IPS-18c (cell line): ENCODE data around the gene TRIM34.
A peak's percentile ranks its signal among the peaks of the same experiment; 100 is the strongest.
"Not testable (repeated sequence)": the region's sequence is repeated elsewhere in the genome, so short reads cannot be mapped to it uniquely, and the experiment has no call there.

Experiments used
- H3K4me3 ChIP-seq: 2 replicates; pipeline ENCODE4 v1.7.0; 2013; ENCODE audit warnings: low read depth, mild to moderate bottlenecking, low read length, moderate library complexity; ENCODE audit not compliant: insufficient read depth
- H3K9me3 ChIP-seq: one replicate; pipeline ENCODE4 v1.6.1; 2013; ENCODE audit warnings: mild to moderate bottlenecking, low read length, moderate library complexity; ENCODE audit not compliant: control insufficient read depth, insufficient read depth

Gene TRIM34

DNA sequence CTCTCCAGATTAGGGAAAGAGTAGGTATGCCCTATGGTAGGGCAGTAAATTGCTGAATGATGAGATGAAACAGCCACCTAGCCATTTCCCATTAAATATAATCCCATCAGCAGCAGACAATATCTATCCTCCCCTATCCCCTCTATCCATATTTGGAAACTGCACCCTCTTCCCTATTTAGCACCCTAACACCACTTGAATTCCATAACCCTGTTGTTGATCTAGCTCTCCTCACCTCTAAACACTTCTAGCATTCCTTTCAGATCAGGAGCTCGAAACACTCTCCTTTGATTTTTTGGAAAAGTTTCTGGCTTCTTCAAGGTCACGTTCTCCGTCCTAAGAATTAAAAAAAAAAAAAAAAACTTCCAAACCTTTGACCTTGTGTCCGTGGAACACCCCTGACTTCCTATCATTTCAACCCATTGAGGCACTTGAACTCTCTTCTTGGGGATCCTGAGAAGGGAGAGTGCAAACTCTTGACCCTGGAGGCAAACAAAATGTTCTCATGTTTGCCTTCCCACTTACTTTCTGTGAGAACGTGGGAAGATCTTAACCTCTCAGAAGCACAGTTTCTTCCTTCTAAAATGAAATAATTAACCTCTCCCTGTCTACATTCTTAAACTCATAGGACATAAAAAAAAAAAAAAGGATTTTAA lies 41.1 kb downstream of the TRIM34 start:
- Histone ChIP-seq H3K4me3 (no peak overlapping the region), H3K9me3 (peaks cover 2% of the 10 kb centered on the region)

- Histone ChIP-seq H3K9me3 (peaks cover 2% of the 10 kb centered on the region), H3K4me3 (no peak overlapping the region)
Observed at GRCh38 chr11:5666402-5666793, 41.6 kb downstream of the TRIM34 start.

- H3K4me3 ChIP-seq: no peak overlapping the region
- peaks cover 2% of the 10 kb centered on the region for H3K9me3 ChIP-seq
Observed at GRCh38 chr11:5671831-5672230, 47.0 kb downstream of the TRIM34 start.

DNA sequence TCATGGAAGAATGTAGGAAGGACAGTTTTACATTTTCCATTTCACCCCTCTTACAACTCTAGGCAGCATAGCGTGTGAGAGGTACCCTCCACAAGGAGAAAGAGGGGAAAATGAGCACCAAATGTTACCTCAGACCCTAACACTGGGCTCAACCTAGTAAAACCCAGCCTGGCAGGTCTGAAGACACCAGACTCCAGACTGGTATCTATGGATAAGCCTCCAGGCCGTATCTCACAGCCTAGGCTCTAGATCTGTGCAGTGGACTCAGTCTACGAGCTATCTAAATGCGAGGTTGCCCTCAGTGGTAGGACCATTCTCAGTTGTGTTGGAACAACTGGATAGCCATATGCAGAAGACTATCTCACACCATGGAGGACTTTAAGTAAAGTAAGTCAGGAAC lies 49.6 kb downstream of the TRIM34 start:
- no peak overlapping the region for H3K4me3 ChIP-seq
- H3K9me3 ChIP-seq: peaks cover 2% of the 10 kb centered on the region

DNA sequence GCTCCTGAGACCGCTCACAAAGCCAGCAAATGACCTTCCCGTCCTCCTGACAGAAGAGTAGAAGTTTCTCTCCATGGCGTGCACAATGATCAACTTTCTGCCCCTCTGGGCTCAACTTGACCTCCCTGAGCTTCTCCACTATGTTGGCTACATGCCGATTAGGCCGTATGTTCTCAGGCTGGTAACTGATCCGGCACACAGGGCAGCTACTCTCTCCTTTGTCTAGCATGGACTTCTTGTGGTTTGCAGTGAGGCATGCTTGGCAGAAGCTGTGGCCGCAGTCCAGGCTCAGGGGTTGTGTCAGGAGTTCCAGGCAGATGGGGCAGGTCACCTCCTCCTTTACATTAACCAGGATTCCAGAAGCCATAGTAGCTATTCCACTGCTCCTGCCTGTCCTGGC lies 55.0 kb downstream of the TRIM34 start:
- H3K4me3 ChIP-seq: no peak overlapping the region

GRCh38 chr11:5682890-5683441 lies 58.2 kb downstream of the TRIM34 start:
- H3K9me3 ChIP-seq, H3K4me3 ChIP-seq: not testable (repeated sequence)

More for the DNA sequence above, 55.0 kb downstream of the TRIM34 start:
- no peaks in the 10 kb centered on the region for H3K9me3 ChIP-seq

GRCh38 chr11:5683620-5684019 lies 58.8 kb downstream of the TRIM34 start:
- not testable (repeated sequence) for H3K4me3 ChIP-seq, H3K9me3 ChIP-seq

GRCh38 chr11:5684036-5684645 lies 59.3 kb downstream of the TRIM34 start:
- peak overlapping the region; percentile 47; the same call in 1 of the 2 replicates for H3K4me3 ChIP-seq

DNA sequence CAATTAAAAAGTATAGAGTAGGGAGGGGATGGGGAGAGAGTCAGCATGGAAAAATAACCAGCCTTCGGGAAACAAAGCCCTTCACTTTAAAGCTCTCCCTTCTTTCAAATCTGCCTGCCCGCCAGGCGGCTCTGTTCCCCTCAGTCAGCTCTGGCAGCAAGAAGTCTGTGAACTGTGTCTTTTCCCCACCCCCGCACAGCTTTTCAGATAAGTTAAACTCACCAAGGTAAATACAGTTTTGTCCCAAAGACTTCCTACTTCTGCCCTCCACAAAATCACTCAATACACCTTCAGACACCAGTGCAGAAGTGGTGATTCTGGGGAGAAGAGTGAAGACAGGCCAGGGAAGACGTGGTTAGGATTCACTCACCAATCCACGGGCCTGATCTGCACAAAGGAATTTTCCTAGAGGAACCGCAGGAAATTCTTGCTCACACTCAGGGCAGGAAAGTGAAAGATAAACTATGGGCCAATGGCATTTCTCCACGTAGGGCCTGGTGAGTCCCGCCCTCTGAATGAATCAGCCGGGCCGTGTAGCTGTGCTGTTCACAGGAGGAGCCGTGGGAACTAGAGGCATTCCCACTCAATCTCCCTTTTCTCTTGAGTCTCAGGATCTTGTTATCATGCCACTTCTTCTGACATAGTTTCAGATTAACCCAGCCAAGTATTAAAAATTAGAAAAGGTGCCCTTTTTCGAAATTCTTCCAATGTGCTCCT lies 60.0 kb downstream of the TRIM34 start, which contains the start of gene TRIM5:
TSS of gene TRIM5 (minus strand) at position 429 of the 717 bp plus-strand sequence. CDS start 4,897 bp downstream, outside the sequence.
- no peaks in the 10 kb centered on the region for H3K9me3 ChIP-seq
- H3K4me3 ChIP-seq: peak within 1 kb of the TSS; percentile 47; the same call in 1 of the 2 replicates

More at GRCh38 chr11:5684036-5684645, 59.3 kb downstream of the TRIM34 start:
- no peaks in the 10 kb centered on the region for H3K9me3 ChIP-seq

GRCh38 chr11:5686426-5686825 lies 61.6 kb downstream of the TRIM34 start:
- Histone ChIP-seq H3K9me3 (no peaks in the 10 kb centered on the region), H3K4me3 (no peak overlapping the region)

DNA sequence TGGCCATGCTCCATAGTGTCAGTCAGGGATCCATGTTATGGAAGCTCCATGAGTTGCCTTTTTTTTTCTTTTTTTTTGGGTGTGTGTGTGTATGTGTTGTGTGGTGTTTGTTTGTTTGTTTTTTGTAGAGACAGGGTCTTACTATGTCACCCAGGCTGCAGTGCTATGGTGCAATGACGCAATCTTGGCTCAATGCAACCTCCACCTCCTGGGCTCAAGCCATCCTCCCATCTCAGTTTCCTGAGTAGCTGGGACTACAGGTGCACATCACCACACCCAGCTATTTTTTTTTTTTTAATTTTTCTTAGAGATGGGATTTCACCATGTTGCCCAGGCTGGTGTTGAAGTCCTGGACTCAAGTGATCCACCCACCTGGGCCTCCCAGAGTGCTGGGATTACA lies 63.7 kb downstream of the TRIM34 start:
- Histone ChIP-seq H3K4me3 (no peak overlapping the region), H3K9me3 (no peaks in the 10 kb centered on the region)

GRCh38 chr11:5689551-5689983 lies 64.8 kb downstream of the TRIM34 start, which contains the start of gene TRIM22:
TSS of gene TRIM22 (plus strand) at chr11:5689790. CDS start at chr11:5696233, 6,443 bp downstream.
- Histone ChIP-seq H3K9me3 (no peaks in the 10 kb centered on the region), H3K4me3 (peak within 1 kb of the TSS; percentile 39; the same call in 1 of the 2 replicates)

DNA sequence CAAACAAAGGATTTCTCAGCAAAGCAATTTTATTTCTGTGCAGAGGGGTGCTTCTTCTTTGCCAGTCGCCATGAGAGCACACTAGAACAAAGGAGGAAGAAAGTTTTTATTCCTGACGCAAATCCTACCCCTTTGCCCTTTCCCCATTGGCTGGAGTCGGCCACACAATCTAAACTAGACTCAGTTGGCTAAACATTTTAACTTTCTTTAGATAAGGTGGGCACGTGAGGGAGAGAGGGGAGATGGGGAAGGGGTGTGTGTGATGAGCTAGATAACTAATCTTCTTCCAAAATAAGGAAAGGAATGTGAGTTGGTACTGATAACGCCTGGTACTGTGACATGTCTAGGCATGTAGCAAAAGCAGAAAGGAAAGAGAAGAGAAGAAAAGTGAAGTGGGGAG lies 65.4 kb downstream of the TRIM34 start:
- H3K4me3 ChIP-seq: peak overlapping the region; percentile 39; the same call in 1 of the 2 replicates
- H3K9me3 ChIP-seq: no peaks in the 10 kb centered on the region

DNA sequence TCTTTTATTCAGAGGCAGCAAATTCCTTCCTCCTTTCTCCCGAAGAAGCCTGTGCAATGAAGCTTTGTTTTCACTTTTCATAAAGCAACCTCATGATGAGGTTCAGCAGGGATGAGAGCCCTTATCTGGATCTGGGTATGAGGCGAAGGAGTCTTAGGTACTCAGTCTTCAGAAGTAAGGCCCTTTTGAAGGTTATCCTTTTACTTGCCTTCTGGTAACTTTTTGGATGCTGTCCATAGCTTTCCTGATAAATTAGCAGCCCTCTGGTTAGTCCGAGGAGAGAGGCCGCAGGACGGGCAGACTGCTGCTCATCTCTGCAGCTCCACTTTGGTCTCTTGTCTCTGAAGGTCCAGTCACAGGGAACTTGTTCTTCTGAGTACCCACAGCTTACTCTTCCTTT lies 65.9 kb downstream of the TRIM34 start:
- no peaks in the 10 kb centered on the region for H3K9me3 ChIP-seq
- H3K4me3 ChIP-seq: 0 out of 2 replicates have a peak overlapping the region, but pooled peaks have one; percentile 25

- H3K9me3 ChIP-seq: not testable (repeated sequence)
- H3K4me3 ChIP-seq: peak overlapping the region; percentile 25; the same call in 1 of the 2 replicates
Observed at GRCh38 chr11:5691238-5691963, 66.6 kb downstream of the TRIM34 start.

DNA sequence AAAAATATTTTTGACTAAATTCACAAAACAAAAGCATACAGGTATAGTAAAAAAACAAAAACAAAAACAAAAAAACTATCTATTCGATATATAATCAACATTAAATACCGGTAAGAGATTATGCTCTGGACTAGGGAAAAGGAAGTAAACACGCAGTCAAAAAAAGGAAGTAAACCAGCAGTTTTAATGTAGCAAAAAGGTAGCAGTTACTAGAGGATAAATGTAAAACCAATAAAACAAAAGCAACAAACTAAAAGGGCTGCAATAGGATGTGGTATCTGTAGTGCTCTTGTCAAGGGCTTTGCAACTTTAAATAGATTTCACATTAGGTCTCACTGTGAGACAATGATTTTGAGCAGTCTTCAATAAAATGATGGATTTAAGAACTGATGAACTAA lies 67.2 kb downstream of the TRIM34 start:
- H3K4me3 ChIP-seq: no peak overlapping the region

More for the DNA sequence above, 67.2 kb downstream of the TRIM34 start:
- no peaks in the 10 kb centered on the region for H3K9me3 ChIP-seq
